Neural progenitor cell (in vitro differentiated cells): ENCODE data around the gene CCL17.

Experiments
- CTCF ChIP-seq: fragments of 200-600 bp; sonication (generic); IDR thresholded peaks from 2 replicates; pipeline ENCODE4 v1.5.1; 2017; ENCODE audit warnings: antibody characterized with exemption, mild to moderate bottlenecking
- EZH2 ChIP-seq: fragments of 200-600 bp; sonication (generic); IDR thresholded peaks from 2 replicates; pipeline ENCODE4 v1.6.1; 2017; ENCODE audit warnings: antibody characterized with exemption, mild to moderate bottlenecking, moderate library complexity
- EZH2phosphoT487 ChIP-seq: fragments of 200-600 bp; sonication (generic); IDR thresholded peaks from 2 replicates; pipeline ENCODE4 v1.6.1; 2017; ENCODE audit warnings: antibody characterized with exemption

- TF ChIP-seq EZH2 = no peak
- no peak for TF ChIP-seq CTCF
- no peak for TF ChIP-seq EZH2phosphoT487
Measured at GRCh38 chr16:57427307-57427706, 22.7 kb downstream of the CCL17 start.
